Epithelial cell of proximal tubule (primary cell): Measurements from ENCODE around the gene POGK. TPM values are rescaled to one million over a fixed set of nuclear protein-coding genes. Genes with fewer than 3 reads are reported as not detected.

Source experiments
- DNase-seq: peaks from one replicate; pipeline ENCODE4 v3.0.0-alpha.2; 2011; ENCODE audit warnings: low read depth
- H3K4me3 ChIP-seq: 2 replicates; pipeline ENCODE4 v1.5.1; 2011; ENCODE audit warnings: low read depth, mild to moderate bottlenecking, low read length
- total RNA-seq: library from RNA; depleted of rRNA; stranded (reverse); fragments of >200 nt; gene quantifications from 2 replicates; pipeline ENCODE4 v1.2.3, GENCODE V29; 2015
- TF ChIP-seq, protein P1 (sequence below): conservative IDR thresholded peaks from 2 replicates; pipeline ENCODE4 v1.5.1; 2012; ENCODE audit warnings: low read depth, mild to moderate bottlenecking, low read length

POGK gene
- total RNA-seq, 1 donor from 2014 or later = 23.2 TPM

DNA sequence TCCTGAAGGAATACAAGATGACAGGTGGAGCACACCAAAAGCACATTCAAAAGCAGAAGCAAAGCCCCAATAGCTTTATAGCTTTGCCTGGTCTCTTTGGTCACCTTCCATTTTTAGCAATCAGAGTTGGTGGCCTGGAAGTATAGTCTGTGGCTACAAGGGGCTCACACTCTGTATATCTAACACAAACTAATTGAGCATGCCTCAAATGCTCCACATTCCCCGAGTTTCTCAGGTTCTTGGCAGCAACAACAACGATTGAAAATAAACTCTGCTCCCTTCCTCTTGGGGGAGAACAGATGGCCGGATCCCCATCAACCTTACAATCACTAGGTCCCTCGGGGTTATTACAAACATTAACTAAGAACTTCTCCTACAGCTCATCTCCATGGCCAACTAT, 61.7 kb downstream of the POGK start:
- TF ChIP-seq, protein P1, sequence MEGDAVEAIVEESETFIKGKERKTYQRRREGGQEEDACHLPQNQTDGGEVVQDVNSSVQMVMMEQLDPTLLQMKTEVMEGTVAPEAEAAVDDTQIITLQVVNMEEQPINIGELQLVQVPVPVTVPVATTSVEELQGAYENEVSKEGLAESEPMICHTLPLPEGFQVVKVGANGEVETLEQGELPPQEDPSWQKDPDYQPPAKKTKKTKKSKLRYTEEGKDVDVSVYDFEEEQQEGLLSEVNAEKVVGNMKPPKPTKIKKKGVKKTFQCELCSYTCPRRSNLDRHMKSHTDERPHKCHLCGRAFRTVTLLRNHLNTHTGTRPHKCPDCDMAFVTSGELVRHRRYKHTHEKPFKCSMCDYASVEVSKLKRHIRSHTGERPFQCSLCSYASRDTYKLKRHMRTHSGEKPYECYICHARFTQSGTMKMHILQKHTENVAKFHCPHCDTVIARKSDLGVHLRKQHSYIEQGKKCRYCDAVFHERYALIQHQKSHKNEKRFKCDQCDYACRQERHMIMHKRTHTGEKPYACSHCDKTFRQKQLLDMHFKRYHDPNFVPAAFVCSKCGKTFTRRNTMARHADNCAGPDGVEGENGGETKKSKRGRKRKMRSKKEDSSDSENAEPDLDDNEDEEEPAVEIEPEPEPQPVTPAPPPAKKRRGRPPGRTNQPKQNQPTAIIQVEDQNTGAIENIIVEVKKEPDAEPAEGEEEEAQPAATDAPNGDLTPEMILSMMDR = no peak
- DNase-seq = no peak
- H3K4me3 ChIP-seq = no peak overlapping the region

DNA sequence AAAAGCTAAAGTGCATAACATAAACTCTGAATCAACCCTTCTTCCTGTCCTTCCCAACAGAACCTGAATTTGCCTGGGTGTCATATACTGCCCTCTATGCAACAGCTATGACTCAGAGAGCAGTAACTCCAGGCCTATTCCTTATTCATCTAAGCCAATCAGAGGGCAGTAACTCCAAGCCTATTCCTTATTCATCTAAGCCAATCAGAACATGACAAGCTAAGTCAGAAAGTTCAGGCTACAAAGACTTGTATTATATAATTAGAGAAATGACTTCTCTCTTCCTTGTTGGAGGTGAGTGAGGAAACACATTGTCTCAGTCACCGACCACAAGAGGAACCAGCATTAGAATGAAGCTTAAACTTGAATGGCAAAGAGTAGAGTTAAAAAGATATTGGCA, 63.0 kb downstream of the POGK start:
- TF ChIP-seq, protein P1 = no peak
- DNase-seq = no peak
- H3K4me3 ChIP-seq = no peak overlapping the region

GRCh38 chr1:166903232-166903631, 64.0 kb downstream of the POGK start:
- no peak overlapping the region for H3K4me3 ChIP-seq
- TF ChIP-seq, protein P1 = no peak
- peak; percentile 76 for DNase-seq

DNA sequence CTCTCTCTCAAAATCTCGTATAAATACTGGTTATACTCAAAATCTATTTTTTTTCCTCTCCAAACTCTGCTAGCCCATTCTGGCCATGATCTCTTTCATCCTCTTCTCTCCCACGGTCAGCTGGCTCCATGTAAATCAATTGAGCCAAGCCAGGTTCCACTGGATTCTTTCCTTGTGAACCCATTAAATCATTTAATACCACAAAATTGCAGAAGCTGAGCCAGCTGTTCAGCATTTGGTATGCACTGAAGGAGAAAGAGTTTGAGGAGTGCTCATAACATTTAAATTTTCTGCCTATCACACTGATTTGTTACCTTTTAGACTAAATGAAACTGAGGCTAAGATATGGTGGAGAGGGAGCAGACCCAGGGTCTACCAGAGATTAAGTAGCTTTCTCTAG, 65.9 kb downstream of the POGK start:
- no peak overlapping the region for H3K4me3 ChIP-seq
- no peak for DNase-seq

DNA sequence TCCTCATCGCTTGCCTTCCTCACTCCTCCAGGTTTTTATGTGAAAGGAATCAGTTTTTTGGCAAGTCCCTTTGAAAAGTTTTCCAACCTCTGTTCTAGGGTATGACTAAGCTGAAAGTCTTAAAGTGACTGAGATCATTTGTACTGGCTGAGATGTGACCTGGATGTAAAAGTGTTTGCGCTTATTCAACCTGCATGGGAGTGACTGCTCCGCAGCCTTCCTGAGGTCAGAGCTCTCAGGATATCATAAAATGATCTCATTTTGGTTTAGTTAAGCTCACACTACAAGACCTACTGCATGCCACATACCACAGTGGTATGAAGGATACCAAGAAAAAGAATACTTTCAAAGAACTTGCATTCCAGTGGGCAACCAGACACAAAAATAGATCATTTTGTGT, 66.6 kb downstream of the POGK start:
- no peak overlapping the region for H3K4me3 ChIP-seq
- DNase-seq = peak; percentile 63
- TF ChIP-seq, protein P1 = no peak

More for the DNA sequence above, 65.9 kb downstream of the POGK start:
- TF ChIP-seq, protein P1 = no peak

Other genes starting within 250 kb of the POGK start
- 13.7 and 21.1 TPM in 2 replicates for gene TADA1, start 36.8 kb downstream of the POGK start, total RNA-seq
- gene ILDR2, start 136.1 kb downstream of the POGK start, total RNA-seq = 0.86 and 2.3 TPM in 2 replicates
- gene MAEL, start 149.8 kb downstream of the POGK start, total RNA-seq = not detected in 2 replicates